Uterus (tissue), 4 donors: Measurements from ENCODE around the gene ARPIN. TPM values are rescaled to one million over a fixed set of nuclear protein-coding genes. Genes with fewer than 3 reads are reported as not detected.

Experiments
- DNase-seq, 2 donors: peaks; one replicate each; pipeline ENCODE4 v3.0.0-alpha.2; 2019 to 2020
- H3K27ac ChIP-seq, 2 donors: fragments of 200-600 bp; sonication (generic); 1 replicate in 1 of 2; 2 replicates in 1 of 2; pipeline ENCODE4 v1.5.1; 2016 to 2018
- H3K27me3 ChIP-seq, 2 donors: fragments of 200-600 bp; sonication (generic); one replicate each; pipeline ENCODE4 v1.5.1; 2018 to 2019; ENCODE audit warnings: control low read depth in 1 of 2
- H3K36me3 ChIP-seq, 2 donors: fragments of 200-600 bp; sonication (generic); one replicate each; pipeline ENCODE4 v1.5.1; 2019; ENCODE audit warnings: control low read depth in 1 of 2
- H3K4me1 ChIP-seq, 2 donors: fragments of 200-600 bp; sonication (generic); one replicate each; pipeline ENCODE4 v1.5.1; 2018 to 2019; ENCODE audit warnings: control low read depth in 1 of 2
- H3K4me3 ChIP-seq, 2 donors: fragments of 200-600 bp; sonication (generic); 1 replicate in 1 of 2; 2 replicates in 1 of 2; pipeline ENCODE4 v1.5.1; 2018 to 2019; ENCODE audit warnings: mild to moderate bottlenecking in 1 of 2
- H3K9me3 ChIP-seq, 2 donors: fragments of 200-600 bp; sonication (generic); one replicate each; pipeline ENCODE4 v1.5.1; 2019; ENCODE audit warnings: control low read depth in 1 of 2
- POLR2A ChIP-seq, 2 donors: fragments of 450-650 bp; IDR thresholded peaks; one replicate each; pipeline ENCODE4 v1.6.1; 2016; ENCODE audit warnings: antibody characterized with exemption in 2 of 2, mild to moderate bottlenecking in 1 of 2, moderate library complexity in 1 of 2
- intact Hi-C: fragments of 100-400 bp; cut with DNase I; formaldehyde crosslinking; loops from one replicate; pipeline ENCODE4 v1.15.1; 2023; ENCODE audit warnings: low total_unique reads
- total RNA-seq, 4 donors: library from RNA; depleted of rRNA in 3 of 4; stranded (reverse); fragments of >200 nt in 3 of 4; gene quantifications; one replicate each; pipeline versions ENCODE4 v1.1.0 to v1.2.4, GENCODE V29; 2014 to 2023
- TF ChIP-seq, protein P1 (sequence below), 4 experiments: fragments of 200-600 bp in 2 of 4; fragments of 450-650 bp in 2 of 4; sonication (generic) in 2 of 4; IDR thresholded peaks; one replicate each; pipeline ENCODE4 v1.5.1; 2016 to 2019; ENCODE audit warnings: antibody characterized with exemption in 4 of 4, mild to moderate bottlenecking in 2 of 4, moderate library complexity in 1 of 4
- donor health status: DM: yes; HTN: yes; CAD: no.

ARPIN gene
- total RNA-seq, 4 donors from 2014 or later = 8.2 to 32.8 (median 20.7) TPM

DNA sequence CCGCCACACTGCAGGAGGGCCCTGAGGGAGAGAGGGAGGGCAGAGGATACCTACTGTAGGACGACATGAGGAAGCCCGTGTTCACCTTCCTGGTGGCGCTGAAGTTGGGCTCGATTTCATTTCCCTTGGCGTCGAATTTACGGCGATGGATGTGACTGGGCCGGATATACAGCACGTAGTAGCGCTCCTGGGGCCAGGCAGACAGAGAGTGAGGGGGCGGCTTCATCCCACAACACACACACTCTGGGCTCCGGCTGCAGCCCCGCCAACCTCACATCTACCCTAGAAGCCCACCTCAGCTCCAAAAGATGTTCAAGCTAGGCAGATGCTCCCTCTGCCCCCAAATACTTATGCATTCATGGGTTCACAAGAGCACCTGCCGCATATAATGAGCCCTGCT is 4.5 kb downstream of the ARPIN start:
- H3K36me3 ChIP-seq = no peaks in the 10 kb centered on the region
- intact Hi-C loops = no loop called here

DNA sequence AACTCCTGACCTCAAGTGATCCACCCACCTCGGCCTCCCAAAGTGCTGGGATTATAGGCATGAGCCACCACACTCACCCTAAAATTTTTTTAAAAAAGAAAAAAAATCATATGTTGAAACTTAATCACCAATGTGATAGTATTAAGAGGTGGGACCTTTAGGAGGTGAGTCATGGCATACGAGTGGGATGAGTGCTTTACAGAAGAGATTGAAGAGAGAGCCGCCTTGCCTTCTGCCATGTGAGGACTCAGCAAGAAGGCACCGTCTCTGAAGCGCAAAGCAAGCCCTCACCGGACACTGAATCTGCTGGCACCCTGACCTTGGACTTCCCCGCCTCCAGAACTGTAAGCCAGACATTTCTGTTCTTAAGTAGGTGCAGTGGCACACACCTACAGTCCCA is 5.5 kb downstream of the ARPIN start:
- DNase-seq = no peak
- Histone ChIP-seq H3K4me3 (no peak overlapping the region), H3K4me1 (peaks cover 0 to 4% of the 10 kb centered on the region in 2 donors), H3K36me3 (no peaks in the 10 kb centered on the region), H3K9me3 (no peaks in the 10 kb centered on the region), H3K27ac (no peak overlapping the region), H3K27me3 (no peaks in the 10 kb centered on the region)
- no peak for TF ChIP-seq POLR2A (IDR thresholded peaks at IDR 0.05)
- TF ChIP-seq, protein P1, sequence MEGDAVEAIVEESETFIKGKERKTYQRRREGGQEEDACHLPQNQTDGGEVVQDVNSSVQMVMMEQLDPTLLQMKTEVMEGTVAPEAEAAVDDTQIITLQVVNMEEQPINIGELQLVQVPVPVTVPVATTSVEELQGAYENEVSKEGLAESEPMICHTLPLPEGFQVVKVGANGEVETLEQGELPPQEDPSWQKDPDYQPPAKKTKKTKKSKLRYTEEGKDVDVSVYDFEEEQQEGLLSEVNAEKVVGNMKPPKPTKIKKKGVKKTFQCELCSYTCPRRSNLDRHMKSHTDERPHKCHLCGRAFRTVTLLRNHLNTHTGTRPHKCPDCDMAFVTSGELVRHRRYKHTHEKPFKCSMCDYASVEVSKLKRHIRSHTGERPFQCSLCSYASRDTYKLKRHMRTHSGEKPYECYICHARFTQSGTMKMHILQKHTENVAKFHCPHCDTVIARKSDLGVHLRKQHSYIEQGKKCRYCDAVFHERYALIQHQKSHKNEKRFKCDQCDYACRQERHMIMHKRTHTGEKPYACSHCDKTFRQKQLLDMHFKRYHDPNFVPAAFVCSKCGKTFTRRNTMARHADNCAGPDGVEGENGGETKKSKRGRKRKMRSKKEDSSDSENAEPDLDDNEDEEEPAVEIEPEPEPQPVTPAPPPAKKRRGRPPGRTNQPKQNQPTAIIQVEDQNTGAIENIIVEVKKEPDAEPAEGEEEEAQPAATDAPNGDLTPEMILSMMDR (IDR thresholded peaks at IDR 0.05) = no peak
- intact Hi-C loops = no loop called here

More for the DNA sequence above, 4.5 kb downstream of the ARPIN start:
- no peak overlapping the region for H3K4me3 ChIP-seq
- no peaks in the 10 kb centered on the region for H3K9me3 ChIP-seq
- no peak overlapping the region for H3K27ac ChIP-seq
- peaks cover 0 to 4% of the 10 kb centered on the region in 2 donors for H3K4me1 ChIP-seq
- H3K27me3 ChIP-seq = no peaks in the 10 kb centered on the region
- no peak for TF ChIP-seq POLR2A (IDR thresholded peaks at IDR 0.05)
- TF ChIP-seq, protein P1 (IDR thresholded peaks at IDR 0.05) = no peak
- no peak for DNase-seq

DNA sequence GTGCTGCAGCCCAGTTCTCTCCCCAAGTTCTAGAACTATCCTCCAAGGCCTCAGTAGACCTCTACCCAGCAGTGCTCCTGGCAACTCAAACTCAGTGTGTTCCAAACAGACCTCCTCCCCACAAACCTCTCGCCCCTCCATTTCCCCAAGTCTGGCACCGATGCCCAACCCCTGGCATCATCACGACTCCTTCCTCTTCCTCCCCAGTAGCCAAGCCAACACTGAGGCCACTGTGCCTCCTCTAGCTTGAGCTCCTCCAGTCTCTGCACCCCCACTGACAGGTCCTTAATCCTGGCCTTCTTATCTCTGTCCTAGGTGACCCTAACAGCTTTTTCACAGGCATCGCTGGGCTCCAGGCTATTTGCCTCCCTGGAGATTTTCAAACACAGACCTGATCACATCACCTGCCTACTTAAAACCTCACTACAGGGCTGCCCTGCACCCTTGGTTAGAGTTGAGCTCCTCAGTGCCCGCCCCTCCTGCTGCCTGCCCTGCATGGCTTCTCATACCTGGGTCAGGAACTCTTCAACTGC is 6.8 kb downstream of the ARPIN start:
- H3K27ac ChIP-seq = no peak overlapping the region
- TF ChIP-seq, protein P1 (IDR thresholded peaks at IDR 0.05) = no peak
- no peak for TF ChIP-seq POLR2A (IDR thresholded peaks at IDR 0.05)
- intact Hi-C loops = no loop called here

DNA sequence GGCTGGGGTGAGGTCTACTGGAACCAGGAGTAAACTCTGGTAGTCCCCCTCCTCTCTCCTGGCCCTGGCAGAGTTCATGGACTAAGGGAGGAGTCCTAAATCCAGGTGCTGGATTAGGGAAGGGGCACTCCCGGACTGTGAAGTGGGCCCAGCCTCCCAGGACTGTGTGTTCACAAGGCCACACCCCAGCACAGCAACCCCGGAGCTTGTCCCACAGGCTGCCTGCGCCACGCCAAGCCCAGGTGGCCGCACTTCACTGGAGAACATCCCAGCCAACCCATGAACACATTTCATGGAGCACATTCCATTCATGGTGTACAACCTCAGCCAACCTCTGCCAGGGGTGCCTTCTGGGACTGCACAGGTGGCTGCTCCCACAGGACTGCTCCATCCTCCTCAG is 8.2 kb downstream of the ARPIN start:
- no peak for TF ChIP-seq POLR2A (IDR thresholded peaks at IDR 0.05)
- TF ChIP-seq, protein P1 (IDR thresholded peaks at IDR 0.05) = no peak
- Histone ChIP-seq H3K4me3 (no peak overlapping the region), H3K27ac (no peak overlapping the region), H3K36me3 (no peaks in the 10 kb centered on the region), H3K9me3 (no peaks in the 10 kb centered on the region), H3K4me1 (no peaks in the 10 kb centered on the region), H3K27me3 (no peaks in the 10 kb centered on the region)
- intact Hi-C loops = no loop called here
- no peak for DNase-seq

More for the DNA sequence above, 6.8 kb downstream of the ARPIN start:
- Histone ChIP-seq H3K9me3 (no peaks in the 10 kb centered on the region), H3K4me3 (no peak overlapping the region), H3K36me3 (no peaks in the 10 kb centered on the region), H3K4me1 (no peaks in the 10 kb centered on the region), H3K27me3 (no peaks in the 10 kb centered on the region)
- DNase-seq = no peak

DNA sequence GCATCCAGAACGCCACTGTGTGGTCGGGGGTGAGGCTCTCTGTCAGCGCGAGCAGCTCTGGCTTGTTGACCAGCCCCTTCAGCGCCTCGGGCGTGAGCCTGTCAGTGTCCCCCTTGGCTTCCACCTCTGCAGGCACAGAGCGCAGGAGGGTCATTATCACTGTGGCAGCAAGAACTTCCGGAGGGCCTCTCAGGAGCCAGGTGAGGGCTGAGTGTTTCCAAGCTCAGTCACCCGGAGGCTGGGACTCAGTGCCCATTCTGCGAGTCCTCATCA is 9.0 kb downstream of the ARPIN start:
- intact Hi-C loops = no loop called here
- Histone ChIP-seq H3K27me3 (no peaks in the 10 kb centered on the region), H3K27ac (no peak overlapping the region), H3K4me3 (no peak overlapping the region), H3K4me1 (no peaks in the 10 kb centered on the region), H3K36me3 (no peaks in the 10 kb centered on the region), H3K9me3 (no peaks in the 10 kb centered on the region)
- TF ChIP-seq, protein P1 (IDR thresholded peaks at IDR 0.05) = no peak
- no peak for TF ChIP-seq POLR2A (IDR thresholded peaks at IDR 0.05)
- no peak for DNase-seq
